WTC11 (cell line): ENCODE data around the gene HEYL. TPM values are rescaled to one million over a fixed set of nuclear protein-coding genes. Genes with fewer than 3 reads are reported as not detected.

Experiments used
- ATAC-seq: fragments of 200-7000 bp; cut with Tn5 transposase; 2 replicates; pipeline ENCODE4 v1.10.0; 2021; ENCODE audit warnings: mild to moderate bottlenecking, moderate library complexity
- CTCF ChIA-PET: fragments of 300-600 bp; sonication (Branson Sonifier 250); formaldehyde crosslinking; loops from one replicate; lab custom pipeline; 2021; ENCODE audit warnings: antibody characterized with exemption; lab: Charles Lee
- POLR2A ChIA-PET: fragments of 350-600 bp; sonication (Branson Sonifier 250); formaldehyde crosslinking; loops from one replicate; lab custom pipeline; 2021; ENCODE audit warnings: antibody characterized with exemption; lab: Charles Lee
- DNase-seq: peaks from one replicate; pipeline ENCODE4 v3.0.0; 2021; ENCODE audit warnings: low spot score
- H3K27ac Mint-ChIP-seq: 2 replicates; pipeline ENCODE4 v1.8.0; 2021; ENCODE audit warnings: mixed read lengths
- H3K27me3 Mint-ChIP-seq: 2 replicates; pipeline ENCODE4 v1.8.0; 2021; ENCODE audit warnings: low read depth, mild to moderate bottlenecking, moderate library complexity, mixed read lengths
- H3K36me3 Mint-ChIP-seq: 2 replicates; pipeline ENCODE4 v1.8.0; 2021; ENCODE audit warnings: mixed read lengths
- H3K4me1 Mint-ChIP-seq: 2 replicates; pipeline ENCODE4 v1.8.0; 2022; ENCODE audit warnings: mixed read lengths
- H3K4me3 Mint-ChIP-seq: 2 replicates; pipeline ENCODE4 v1.8.0; 2021; ENCODE audit warnings: mild to moderate bottlenecking, moderate library complexity, mixed read lengths
- H3K9me3 Mint-ChIP-seq: 2 replicates; pipeline ENCODE4 v1.8.0; 2021; ENCODE audit warnings: mixed read lengths
- CREM ChIP-seq: sonication (generic); formaldehyde crosslinking; IDR thresholded peaks from 2 replicates; pipeline ENCODE4 v1.8.1; 2022; ENCODE audit warnings: mild to moderate bottlenecking, missing genetic modification reagents, moderate library complexity
- ETV6 ChIP-seq: sonication (generic); formaldehyde crosslinking; IDR thresholded peaks from 2 replicates; pipeline ENCODE4 v1.8.1; 2022; ENCODE audit warnings: mild to moderate bottlenecking, missing genetic modification reagents
- GABPB1 ChIP-seq: sonication (generic); formaldehyde crosslinking; IDR thresholded peaks from 2 replicates; pipeline ENCODE4 v1.8.1; 2023; ENCODE audit warnings: mild to moderate bottlenecking, missing genetic modification reagents
- HMGA2 ChIP-seq: fragments of 250-450 bp; sonication (Bioruptor Pico); IDR thresholded peaks from 2 replicates; pipeline ENCODE4 v1.4.0; 2021; ENCODE audit warnings: mild to moderate bottlenecking, moderate library complexity
- JAZF1 ChIP-seq: fragments of 250-450 bp; sonication (Bioruptor Pico); IDR thresholded peaks from 2 replicates; pipeline ENCODE4 v1.9.0; 2021; ENCODE audit warnings: moderate library complexity, mild to moderate bottlenecking, inconsistent platforms
- KAT7 ChIP-seq: sonication (generic); formaldehyde crosslinking; IDR thresholded peaks from 2 replicates; pipeline ENCODE4 v1.8.1; 2023; ENCODE audit warnings: missing genetic modification reagents, mild to moderate bottlenecking, borderline replicate concordance
- NFATC4 ChIP-seq: fragments of 250-450 bp; sonication (Bioruptor Pico); IDR thresholded peaks from 2 replicates; pipeline ENCODE4 v1.9.0; 2021; ENCODE audit warnings: mild to moderate bottlenecking
- NFE2L1 ChIP-seq: sonication (generic); formaldehyde crosslinking; IDR thresholded peaks from 2 replicates; pipeline ENCODE4 v1.8.1; 2023; ENCODE audit warnings: missing genetic modification reagents
- NFYB ChIP-seq: sonication (generic); formaldehyde crosslinking; conservative IDR thresholded peaks from 2 replicates; pipeline ENCODE4 v1.8.0; 2022; ENCODE audit warnings: low read depth, missing genetic modification reagents
- NR1H2 ChIP-seq: sonication (generic); formaldehyde crosslinking; IDR thresholded peaks from 2 replicates; pipeline ENCODE4 v1.9.0; 2021; ENCODE audit warnings: mild to moderate bottlenecking, moderate library complexity, missing genetic modification reagents
- PRRX2 ChIP-seq: fragments of 250-450 bp; sonication (Bioruptor Pico); IDR thresholded peaks from 2 replicates; pipeline ENCODE4 v1.8.0; 2021; ENCODE audit warnings: mild to moderate bottlenecking
- SOX15 ChIP-seq: fragments of 250-450 bp; sonication (Bioruptor Pico); IDR thresholded peaks from 2 replicates; pipeline ENCODE4 v1.9.0; 2021; ENCODE audit warnings: mild to moderate bottlenecking
- TEAD4 ChIP-seq: sonication (generic); formaldehyde crosslinking; IDR thresholded peaks from 2 replicates; pipeline ENCODE4 v1.8.0; 2022; ENCODE audit warnings: mild to moderate bottlenecking, missing genetic modification reagents
- ZNF121 ChIP-seq: sonication (generic); formaldehyde crosslinking; IDR thresholded peaks from 2 replicates; pipeline ENCODE4 v1.8.0; 2023; ENCODE audit warnings: missing genetic modification reagents
- total RNA-seq: library from RNA; stranded (reverse); gene quantifications from 3 replicates; pipeline ENCODE4 v1.2.3, GENCODE V29; 2021
- TF ChIP-seq, protein P1 (sequence below): sonication (generic); formaldehyde crosslinking; IDR thresholded peaks from 2 replicates; pipeline ENCODE4 v1.8.0; 2022; ENCODE audit warnings: missing genetic modification reagents
- TF ChIP-seq, protein P2 (sequence below): fragments of 250-450 bp; sonication (Bioruptor Pico); IDR thresholded peaks from 2 replicates; pipeline ENCODE4 v1.9.0; 2021; ENCODE audit warnings: mild to moderate bottlenecking
- TF ChIP-seq, protein P3 (sequence below): fragments of 250-450 bp; sonication (Bioruptor Pico); conservative IDR thresholded peaks from 2 replicates; pipeline ENCODE4 v1.9.0; 2021; ENCODE audit warnings: mild to moderate bottlenecking
- TF ChIP-seq, protein P4 (sequence below): sonication (generic); formaldehyde crosslinking; IDR thresholded peaks from 2 replicates; pipeline ENCODE4 v1.8.0; 2022; ENCODE audit warnings: mild to moderate bottlenecking, missing genetic modification reagents
- TF ChIP-seq, protein P5 (sequence below): sonication (generic); formaldehyde crosslinking; conservative IDR thresholded peaks from 2 replicates; pipeline ENCODE4 v1.8.1; 2023; ENCODE audit warnings: mild to moderate bottlenecking, low read depth, missing genetic modification reagents, moderate library complexity
- TF ChIP-seq, protein P6 (sequence below): sonication (generic); formaldehyde crosslinking; conservative IDR thresholded peaks from 2 replicates; pipeline ENCODE4 v1.8.1; 2022; ENCODE audit warnings: mild to moderate bottlenecking, missing genetic modification reagents

Gene HEYL
- total RNA-seq, 1 experiment from 2014 or later = 2.3 TPM

DNA sequence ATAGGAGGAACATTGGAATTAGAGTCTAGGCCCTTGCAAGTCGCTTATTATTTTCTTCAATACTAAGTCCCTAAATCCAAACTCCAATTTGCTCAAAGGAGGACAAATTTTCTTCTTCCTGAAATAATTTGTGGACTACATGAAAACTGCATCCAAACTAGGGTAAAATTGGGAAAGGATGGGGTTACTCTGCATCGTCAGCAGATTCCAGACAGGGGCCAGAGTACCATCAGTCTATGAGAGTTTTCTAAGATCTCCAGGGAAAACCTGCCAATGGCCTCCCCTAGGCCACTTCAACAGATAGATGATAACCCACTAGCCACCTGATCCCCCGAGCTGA lies 508 bp downstream of the HEYL start:
- DNase-seq (no peak), ATAC-seq (no peak)
- H3K27me3 Mint-ChIP-seq = peaks cover 96% of the 10 kb centered on the region
- peaks cover 13% of the 10 kb centered on the region for H3K4me1 Mint-ChIP-seq
- H3K27ac Mint-ChIP-seq = no peak overlapping the region
- ChIA-PET CTCF (interaction anchor here (0.7 to 4.3 kb wide), 10 partner anchors 9 to 63 kb away, joined by 3 to 44 read pairs (median 8); partner anchors contain the start of gene NT5C1A), POLR2A (no interaction called here)
- H3K9me3 Mint-ChIP-seq = no peaks in the 10 kb centered on the region
- no peaks in the 10 kb centered on the region for H3K36me3 Mint-ChIP-seq
- TF ChIP-seq, protein P1, sequence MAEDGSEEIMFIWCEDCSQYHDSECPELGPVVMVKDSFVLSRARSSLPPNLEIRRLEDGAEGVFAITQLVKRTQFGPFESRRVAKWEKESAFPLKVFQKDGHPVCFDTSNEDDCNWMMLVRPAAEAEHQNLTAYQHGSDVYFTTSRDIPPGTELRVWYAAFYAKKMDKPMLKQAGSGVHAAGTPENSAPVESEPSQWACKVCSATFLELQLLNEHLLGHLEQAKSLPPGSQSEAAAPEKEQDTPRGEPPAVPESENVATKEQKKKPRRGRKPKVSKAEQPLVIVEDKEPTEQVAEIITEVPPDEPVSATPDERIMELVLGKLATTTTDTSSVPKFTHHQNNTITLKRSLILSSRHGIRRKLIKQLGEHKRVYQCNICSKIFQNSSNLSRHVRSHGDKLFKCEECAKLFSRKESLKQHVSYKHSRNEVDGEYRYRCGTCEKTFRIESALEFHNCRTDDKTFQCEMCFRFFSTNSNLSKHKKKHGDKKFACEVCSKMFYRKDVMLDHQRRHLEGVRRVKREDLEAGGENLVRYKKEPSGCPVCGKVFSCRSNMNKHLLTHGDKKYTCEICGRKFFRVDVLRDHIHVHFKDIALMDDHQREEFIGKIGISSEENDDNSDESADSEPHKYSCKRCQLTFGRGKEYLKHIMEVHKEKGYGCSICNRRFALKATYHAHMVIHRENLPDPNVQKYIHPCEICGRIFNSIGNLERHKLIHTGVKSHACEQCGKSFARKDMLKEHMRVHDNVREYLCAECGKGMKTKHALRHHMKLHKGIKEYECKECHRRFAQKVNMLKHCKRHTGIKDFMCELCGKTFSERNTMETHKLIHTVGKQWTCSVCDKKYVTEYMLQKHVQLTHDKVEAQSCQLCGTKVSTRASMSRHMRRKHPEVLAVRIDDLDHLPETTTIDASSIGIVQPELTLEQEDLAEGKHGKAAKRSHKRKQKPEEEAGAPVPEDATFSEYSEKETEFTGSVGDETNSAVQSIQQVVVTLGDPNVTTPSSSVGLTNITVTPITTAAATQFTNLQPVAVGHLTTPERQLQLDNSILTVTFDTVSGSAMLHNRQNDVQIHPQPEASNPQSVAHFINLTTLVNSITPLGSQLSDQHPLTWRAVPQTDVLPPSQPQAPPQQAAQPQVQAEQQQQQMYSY = no peak
- peak overlapping the region; percentile 69 for H3K4me3 Mint-ChIP-seq

DNA sequence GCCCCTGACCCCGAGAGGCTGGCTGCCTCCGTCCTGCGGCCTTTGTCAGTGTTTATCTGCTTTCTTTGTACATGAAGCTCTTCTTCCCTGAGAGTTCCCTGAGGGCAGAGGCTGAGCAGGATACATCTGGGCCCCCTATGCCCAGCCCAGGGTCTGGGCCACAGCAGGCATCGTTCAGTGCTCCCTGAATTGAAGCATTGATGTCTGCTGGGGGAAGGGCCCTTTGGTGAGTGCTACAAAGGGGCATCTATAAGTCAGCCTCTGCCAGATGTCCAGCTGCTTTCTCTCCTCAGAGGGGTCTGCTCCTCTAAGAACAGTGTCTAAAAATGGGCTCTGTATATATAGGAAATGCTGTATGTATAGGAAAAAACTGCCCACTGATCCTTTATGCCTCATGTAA lies 2.1 kb downstream of the HEYL start:
- peaks cover 92% of the 10 kb centered on the region for H3K27me3 Mint-ChIP-seq
- H3K9me3 Mint-ChIP-seq = no peaks in the 10 kb centered on the region
- no peaks in the 10 kb centered on the region for H3K36me3 Mint-ChIP-seq
- TF ChIP-seq KAT7 (CRISPR knock-in tag) = no peak
- TF ChIP-seq, protein P1 = no peak
- no peak for TF ChIP-seq PRRX2
- TF ChIP-seq NFE2L1 (CRISPR knock-in tag) = no peak
- TF ChIP-seq GABPB1 (CRISPR knock-in tag) = no peak
- TF ChIP-seq NFATC4 (CRISPR knock-in tag) = no peak
- no peak for TF ChIP-seq ETV6 (CRISPR knock-in tag)
- no peak for TF ChIP-seq JAZF1
- no peak for TF ChIP-seq SOX15 (CRISPR knock-in tag)
- TF ChIP-seq, protein P2, sequence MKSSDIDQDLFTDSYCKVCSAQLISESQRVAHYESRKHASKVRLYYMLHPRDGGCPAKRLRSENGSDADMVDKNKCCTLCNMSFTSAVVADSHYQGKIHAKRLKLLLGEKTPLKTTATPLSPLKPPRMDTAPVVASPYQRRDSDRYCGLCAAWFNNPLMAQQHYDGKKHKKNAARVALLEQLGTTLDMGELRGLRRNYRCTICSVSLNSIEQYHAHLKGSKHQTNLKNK (CRISPR knock-in tag) = no peak
- no peak for TF ChIP-seq TEAD4
- no peak for TF ChIP-seq ZNF121
- TF ChIP-seq NR1H2 = no peak
- TF ChIP-seq, protein P3, sequence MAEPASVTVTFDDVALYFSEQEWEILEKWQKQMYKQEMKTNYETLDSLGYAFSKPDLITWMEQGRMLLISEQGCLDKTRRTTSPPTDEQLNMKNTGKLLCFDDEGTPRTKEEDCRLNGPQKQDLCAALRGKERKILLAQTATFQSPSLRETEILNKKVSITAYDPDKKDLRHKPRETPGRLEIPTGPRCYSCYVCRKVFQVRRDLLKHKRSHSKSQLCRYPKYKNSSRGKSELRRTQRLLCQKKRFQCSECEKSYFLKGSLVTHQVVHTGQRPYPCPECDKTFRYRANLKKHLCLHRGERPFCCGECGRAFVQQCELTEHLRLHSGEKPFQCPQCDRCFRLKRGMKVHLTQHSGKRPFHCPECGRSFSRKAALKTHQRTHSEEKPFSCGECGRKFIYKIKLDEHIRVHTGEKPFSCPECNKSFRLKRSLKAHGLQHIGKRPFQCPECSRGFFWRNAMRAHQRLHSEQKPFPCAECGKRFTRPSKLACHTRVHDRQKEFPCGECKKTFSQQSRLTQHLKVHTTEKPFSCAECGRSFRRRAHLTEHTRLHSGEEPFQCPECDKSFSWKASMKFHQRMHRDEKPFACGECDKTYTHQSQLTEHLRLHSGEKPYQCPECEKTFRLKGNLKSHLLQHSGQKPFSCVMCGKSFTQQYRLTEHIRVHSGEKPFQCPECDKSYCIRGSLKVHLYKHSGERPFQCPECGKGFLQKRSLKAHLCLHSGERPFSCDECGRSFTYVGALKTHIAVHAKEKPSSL = no peak
- TF ChIP-seq NFYB (CRISPR knock-in tag) = no peak
- TF ChIP-seq, protein P4, sequence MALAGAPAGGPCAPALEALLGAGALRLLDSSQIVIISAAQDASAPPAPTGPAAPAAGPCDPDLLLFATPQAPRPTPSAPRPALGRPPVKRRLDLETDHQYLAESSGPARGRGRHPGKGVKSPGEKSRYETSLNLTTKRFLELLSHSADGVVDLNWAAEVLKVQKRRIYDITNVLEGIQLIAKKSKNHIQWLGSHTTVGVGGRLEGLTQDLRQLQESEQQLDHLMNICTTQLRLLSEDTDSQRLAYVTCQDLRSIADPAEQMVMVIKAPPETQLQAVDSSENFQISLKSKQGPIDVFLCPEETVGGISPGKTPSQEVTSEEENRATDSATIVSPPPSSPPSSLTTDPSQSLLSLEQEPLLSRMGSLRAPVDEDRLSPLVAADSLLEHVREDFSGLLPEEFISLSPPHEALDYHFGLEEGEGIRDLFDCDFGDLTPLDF (CRISPR knock-in tag) = no peak
- TF ChIP-seq, protein P5, sequence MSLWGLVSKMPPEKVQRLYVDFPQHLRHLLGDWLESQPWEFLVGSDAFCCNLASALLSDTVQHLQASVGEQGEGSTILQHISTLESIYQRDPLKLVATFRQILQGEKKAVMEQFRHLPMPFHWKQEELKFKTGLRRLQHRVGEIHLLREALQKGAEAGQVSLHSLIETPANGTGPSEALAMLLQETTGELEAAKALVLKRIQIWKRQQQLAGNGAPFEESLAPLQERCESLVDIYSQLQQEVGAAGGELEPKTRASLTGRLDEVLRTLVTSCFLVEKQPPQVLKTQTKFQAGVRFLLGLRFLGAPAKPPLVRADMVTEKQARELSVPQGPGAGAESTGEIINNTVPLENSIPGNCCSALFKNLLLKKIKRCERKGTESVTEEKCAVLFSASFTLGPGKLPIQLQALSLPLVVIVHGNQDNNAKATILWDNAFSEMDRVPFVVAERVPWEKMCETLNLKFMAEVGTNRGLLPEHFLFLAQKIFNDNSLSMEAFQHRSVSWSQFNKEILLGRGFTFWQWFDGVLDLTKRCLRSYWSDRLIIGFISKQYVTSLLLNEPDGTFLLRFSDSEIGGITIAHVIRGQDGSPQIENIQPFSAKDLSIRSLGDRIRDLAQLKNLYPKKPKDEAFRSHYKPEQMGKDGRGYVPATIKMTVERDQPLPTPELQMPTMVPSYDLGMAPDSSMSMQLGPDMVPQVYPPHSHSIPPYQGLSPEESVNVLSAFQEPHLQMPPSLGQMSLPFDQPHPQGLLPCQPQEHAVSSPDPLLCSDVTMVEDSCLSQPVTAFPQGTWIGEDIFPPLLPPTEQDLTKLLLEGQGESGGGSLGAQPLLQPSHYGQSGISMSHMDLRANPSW (CRISPR knock-in tag) = no peak
- TF ChIP-seq, protein P6, sequence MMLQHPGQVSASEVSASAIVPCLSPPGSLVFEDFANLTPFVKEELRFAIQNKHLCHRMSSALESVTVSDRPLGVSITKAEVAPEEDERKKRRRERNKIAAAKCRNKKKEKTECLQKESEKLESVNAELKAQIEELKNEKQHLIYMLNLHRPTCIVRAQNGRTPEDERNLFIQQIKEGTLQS (CRISPR knock-in tag) = no peak
- no peak for TF ChIP-seq CREM (CRISPR knock-in tag)
- TF ChIP-seq HMGA2 = no peak
- TF ChIP-seq, all 79 proteins: peak for 0
- POLR2A ChIA-PET = no interaction called here
- Mint-ChIP-seq H3K4me3 (no peak overlapping the region), H3K27ac (no peak overlapping the region), H3K4me1 (peaks cover 21% of the 10 kb centered on the region)
- ATAC-seq (no peak), DNase-seq (no peak)
- CTCF ChIA-PET = interaction anchor here (1.3 to 4.3 kb wide), 4 partner anchors 15 to 31 kb away, joined by 3 to 21 read pairs (median 12); no protein-coding TSS in a partner anchor
